ENCODE data around the gene NPHS1. TPM values are rescaled to one million over a fixed set of nuclear protein-coding genes. Genes with fewer than 3 reads are reported as not detected.

Gene NPHS1
- total RNA-seq, 1 donor from 2014 or later = 17.5 TPM

- no peak overlapping the region for H3K27ac Mint-ChIP-seq
- peaks cover 10% of the 10 kb centered on the region for H3K4me1 Mint-ChIP-seq (ENCODE audit: low read depth)
- H3K9me3 Mint-ChIP-seq (ENCODE audit: low read depth) = no peaks in the 10 kb centered on the region
- H3K4me3 Mint-ChIP-seq (ENCODE audit: low read depth) = no peak overlapping the region
- H3K27me3 Mint-ChIP-seq = peaks cover 30% of the 10 kb centered on the region
- DNase-seq (ENCODE audit: low spot score, unreplicated experiment) = no peak
- peaks cover 15% of the 10 kb centered on the region for H3K36me3 Mint-ChIP-seq (ENCODE audit: insufficient read depth)
- TF ChIP-seq CTCF (IDR thresholded peaks at IDR 0.05; ENCODE audit: unreplicated experiment) = no peak
These were observed 72.2 kb downstream of the NPHS1 start for GRCh38 chr19:35780058-35780457.

- Mint-ChIP-seq H3K27ac (no peak overlapping the region), H3K4me1 (ENCODE audit: low read depth) (peaks cover 11% of the 10 kb centered on the region), H3K4me3 (ENCODE audit: low read depth) (no peak overlapping the region), H3K27me3 (peaks cover 37% of the 10 kb centered on the region), H3K36me3 (ENCODE audit: insufficient read depth) (peaks cover 15% of the 10 kb centered on the region), H3K9me3 (ENCODE audit: low read depth) (no peaks in the 10 kb centered on the region)
- TF ChIP-seq CTCF (IDR thresholded peaks at IDR 0.05; ENCODE audit: unreplicated experiment) = no peak
- DNase-seq (ENCODE audit: low spot score, unreplicated experiment) = no peak
These were observed 73.3 kb downstream of the NPHS1 start for GRCh38 chr19:35779033-35779432.

- no peak for DNase-seq (ENCODE audit: low spot score, unreplicated experiment)
- peak overlapping the region; percentile 5 for H3K4me3 Mint-ChIP-seq (ENCODE audit: low read depth)
- H3K4me1 Mint-ChIP-seq (ENCODE audit: low read depth) = peaks cover 7% of the 10 kb centered on the region
- peaks cover 11% of the 10 kb centered on the region for H3K36me3 Mint-ChIP-seq (ENCODE audit: insufficient read depth)
- no peak overlapping the region for H3K27ac Mint-ChIP-seq
- H3K27me3 Mint-ChIP-seq = peaks cover 30% of the 10 kb centered on the region
- H3K9me3 Mint-ChIP-seq (ENCODE audit: low read depth) = no peaks in the 10 kb centered on the region
- TF ChIP-seq CTCF (IDR thresholded peaks at IDR 0.05; ENCODE audit: unreplicated experiment) = no peak
These were observed 74.3 kb downstream of the NPHS1 start for GRCh38 chr19:35777961-35778360.

GRCh38 chr19:35777086-35777841 lies 75.0 kb downstream of the NPHS1 start:
- peak overlapping the region; percentile 72 for H3K4me3 Mint-ChIP-seq (ENCODE audit: low read depth)
- no peaks in the 10 kb centered on the region for H3K9me3 Mint-ChIP-seq (ENCODE audit: low read depth)
- no peak overlapping the region for H3K27ac Mint-ChIP-seq
- H3K4me1 Mint-ChIP-seq (ENCODE audit: low read depth) = peaks cover 7% of the 10 kb centered on the region
- H3K27me3 Mint-ChIP-seq = peaks cover 32% of the 10 kb centered on the region
- H3K36me3 Mint-ChIP-seq (ENCODE audit: insufficient read depth) = peaks cover 6% of the 10 kb centered on the region
- DNase-seq (ENCODE audit: low spot score, unreplicated experiment) = no peak
- TF ChIP-seq CTCF (IDR thresholded peaks at IDR 0.05; ENCODE audit: unreplicated experiment) = no peak

GRCh38 chr19:35776102-35776788 lies 76.1 kb downstream of the NPHS1 start:
- peaks cover 30% of the 10 kb centered on the region for H3K27me3 Mint-ChIP-seq
- TF ChIP-seq CTCF (IDR thresholded peaks at IDR 0.05; ENCODE audit: unreplicated experiment) = no peak
- H3K4me1 Mint-ChIP-seq (ENCODE audit: low read depth) = peaks cover 7% of the 10 kb centered on the region
- no peak overlapping the region for H3K27ac Mint-ChIP-seq
- peak overlapping the region; percentile 72 for H3K4me3 Mint-ChIP-seq (ENCODE audit: low read depth)
- no peaks in the 10 kb centered on the region for H3K9me3 Mint-ChIP-seq (ENCODE audit: low read depth)
- H3K36me3 Mint-ChIP-seq (ENCODE audit: insufficient read depth) = peaks cover 3% of the 10 kb centered on the region
- DNase-seq (ENCODE audit: low spot score, unreplicated experiment) = no peak

Other genes with a start within 250 kb of the NPHS1 start
- 32.9 and 34.1 TPM in 2 replicates for gene HAUS5, start 239.8 kb downstream of the NPHS1 start, total RNA-seq
- 69.2 and 76.0 TPM in 2 replicates for gene RBM42, start 223.5 kb downstream of the NPHS1 start, total RNA-seq
- 1.0 and 1.3 TPM in 2 replicates for gene ETV2, start 210.8 kb downstream of the NPHS1 start, total RNA-seq
- 307 and 315 TPM in 2 replicates for gene COX6B1, start 204.2 kb downstream of the NPHS1 start, total RNA-seq
- not detected in 2 replicates for gene UPK1A, start 186.0 kb downstream of the NPHS1 start, total RNA-seq
- gene ZBTB32, start 147.9 kb downstream of the NPHS1 start, total RNA-seq = not detected in 2 replicates
- gene KMT2B, start 134.5 kb downstream of the NPHS1 start, total RNA-seq = 65.0 and 70.2 TPM in 2 replicates
- gene IGFLR1, start 110.1 kb downstream of the NPHS1 start, total RNA-seq = 5.1 TPM in 2 replicates
- 35.5 and 37.4 TPM in 2 replicates for gene U2AF1L4, start 107.1 kb downstream of the NPHS1 start, total RNA-seq
- gene PSENEN, start 106.9 kb downstream of the NPHS1 start, total RNA-seq = 81.4 and 83.8 TPM in 2 replicates
- gene LIN37, start 103.9 kb downstream of the NPHS1 start, total RNA-seq = 12.7 and 13.1 TPM in 2 replicates
- 0.33 TPM in 1 of 2 replicates, not detected in the other for gene HSPB6, start 95.5 kb downstream of the NPHS1 start, total RNA-seq
- 58.6 and 62.3 TPM in 2 replicates for gene PROSER3, start 94.3 kb downstream of the NPHS1 start, total RNA-seq
- 46.3 and 54.3 TPM in 2 replicates for gene ARHGAP33, start 76.9 kb downstream of the NPHS1 start, total RNA-seq
- gene PRODH2, start 39.7 kb downstream of the NPHS1 start, total RNA-seq = 5.3 TPM in 2 replicates
- gene KIRREL2, start 4.4 kb upstream of the NPHS1 start, total RNA-seq = 97.5 and 100.0 TPM in 2 replicates
- 134 and 135 TPM in 2 replicates for gene APLP1, start 16.1 kb upstream of the NPHS1 start, total RNA-seq
- gene NFKBID, start 48.0 kb upstream of the NPHS1 start, total RNA-seq = 11.4 and 13.9 TPM in 2 replicates
- gene HCST, start 50.0 kb upstream of the NPHS1 start, total RNA-seq = 1.6 TPM in 1 of 2 replicates, not detected in the other
- gene TYROBP, start 55.8 kb upstream of the NPHS1 start, total RNA-seq = not detected in 2 replicates
- gene LRFN3, start 83.9 kb upstream of the NPHS1 start, total RNA-seq = 31.0 and 31.5 TPM in 2 replicates
- 13.3 and 14.4 TPM in 2 replicates for gene SDHAF1, start 142.7 kb upstream of the NPHS1 start, total RNA-seq
- gene SYNE4, start 156.3 kb upstream of the NPHS1 start, total RNA-seq = 32.8 and 33.2 TPM in 2 replicates
- gene ALKBH6, start 161.7 kb upstream of the NPHS1 start, total RNA-seq = 32.9 and 36.8 TPM in 2 replicates
- 16.2 and 17.9 TPM in 2 replicates for gene CLIP3, start 180.4 kb upstream of the NPHS1 start, total RNA-seq
- 10.1 and 10.4 TPM in 2 replicates for gene THAP8, start 201.8 kb upstream of the NPHS1 start, total RNA-seq
- 9.2 and 10.6 TPM in 2 replicates for gene WDR62, start 202.4 kb upstream of the NPHS1 start, total RNA-seq